HG03159 (cell line): ENCODE data around the gene CHURC1.

Experiments
- ATAC-seq: cut with Tn5 transposase; IDR thresholded peaks from one replicate; pipeline ENCODE4 v1.9.1; 2021; ENCODE audit warnings: mild to moderate bottlenecking, moderate library complexity; ENCODE audit not compliant: unreplicated experiment

CHURC1 gene

DNA sequence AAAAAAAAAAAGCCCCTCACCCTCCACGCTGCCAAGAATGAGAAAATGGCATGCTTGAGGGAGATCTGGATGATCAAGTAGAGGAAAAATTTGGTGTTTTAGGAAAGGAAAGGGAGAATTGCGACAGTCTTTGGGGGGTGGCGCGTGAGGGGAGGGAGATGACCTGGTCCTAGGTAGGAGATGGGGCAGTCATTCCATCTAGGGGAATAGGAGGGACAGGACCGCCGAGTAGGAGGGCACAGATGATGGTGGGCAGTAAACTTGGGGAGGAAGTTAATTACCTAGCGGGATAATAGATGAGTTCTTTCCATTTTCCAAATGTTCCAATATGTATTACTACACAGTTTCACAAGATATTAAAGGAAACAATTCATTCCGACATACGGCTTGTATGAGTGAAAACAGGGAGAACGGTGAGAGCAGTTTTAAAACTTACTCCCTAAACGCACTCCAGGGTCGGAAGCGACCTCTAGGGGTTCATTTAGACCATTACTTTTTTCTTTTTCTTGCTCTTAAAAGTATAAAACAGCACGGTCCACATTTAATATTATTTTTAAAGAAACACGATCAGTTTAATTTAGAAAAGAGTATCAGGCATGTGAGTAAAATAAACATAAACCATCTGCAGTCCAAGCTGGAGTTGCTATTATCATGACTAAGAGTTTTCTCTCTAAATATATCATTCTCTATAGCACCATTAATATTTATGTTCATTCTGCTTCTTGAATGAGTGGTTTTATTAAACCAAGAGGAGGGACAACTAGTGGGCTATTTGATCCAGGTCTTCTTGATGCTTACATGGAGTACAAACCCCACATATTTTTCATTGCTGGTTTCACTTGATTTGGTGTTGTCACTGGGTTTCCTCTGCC lies 69.4 kb downstream of the CHURC1 start:
- no peak for ATAC-seq
